HepG2 (cell line): ENCODE data around the gene FDPS. TPM values are rescaled to one million over a fixed set of nuclear protein-coding genes. Genes with fewer than 3 reads are reported as not detected.
A peak's percentile ranks its signal among the peaks of the same experiment; 100 is the strongest.

Experiments
- ELF1 ChIP-seq: sonication (generic); formaldehyde crosslinking; IDR thresholded peaks from 2 replicates; pipeline ENCODE4 v1.4.0; 2020; ENCODE audit warnings: missing genetic modification reagents
- ETV6 ChIP-seq: sonication (generic); formaldehyde crosslinking; conservative IDR thresholded peaks from 2 replicates; pipeline ENCODE4 v1.4.0; 2020; ENCODE audit warnings: missing genetic modification reagents
- FOXC1 ChIP-seq: sonication (generic); formaldehyde crosslinking; IDR thresholded peaks from 2 replicates; pipeline ENCODE4 v1.8.0; 2022; ENCODE audit warnings: mild to moderate bottlenecking, missing genetic modification reagents, borderline replicate concordance
- HOXA5 ChIP-seq: sonication (generic); formaldehyde crosslinking; IDR thresholded peaks from 2 replicates; pipeline ENCODE4 v1.4.0; 2020; ENCODE audit warnings: missing genetic modification reagents
- MIXL1 ChIP-seq: IDR thresholded peaks from 2 replicates; pipeline ENCODE4 v1.6.1; 2016
- NBN ChIP-seq: fragments of 450-650 bp; conservative IDR thresholded peaks from 2 replicates; pipeline ENCODE4 v1.6.1; 2017
- NFE2L1 ChIP-seq: sonication (generic); formaldehyde crosslinking; IDR thresholded peaks from 2 replicates; pipeline ENCODE4 v1.4.0; 2020; ENCODE audit warnings: missing genetic modification reagents, mild to moderate bottlenecking, borderline replicate concordance
- NRL ChIP-seq: sonication (generic); formaldehyde crosslinking; IDR thresholded peaks from 2 replicates; pipeline ENCODE4 v1.5.0; 2020; ENCODE audit warnings: missing genetic modification reagents, mild to moderate bottlenecking, moderate library complexity, borderline replicate concordance
- POLR2A ChIP-seq, 2 experiments: IDR thresholded peaks; 2 replicates each; pipeline ENCODE4 v1.6.1; 2011; ENCODE audit warnings: low read depth in 2 of 2, low read length in 2 of 2, mild to moderate bottlenecking in 1 of 2, moderate library complexity in 1 of 2; ENCODE audit not compliant: insufficient read depth in 1 of 2
- RBFOX2 ChIP-seq: fragments of 200-400 bp; formaldehyde crosslinking; IDR thresholded peaks from 2 replicates; pipeline ENCODE4 v1.6.1; 2017; ENCODE audit warnings: low read depth, mild to moderate bottlenecking, low read length
- RFXANK ChIP-seq: IDR thresholded peaks from 2 replicates; pipeline ENCODE4 v1.6.1; 2016
- SATB2 ChIP-seq: sonication (generic); formaldehyde crosslinking; IDR thresholded peaks from 2 replicates; pipeline ENCODE4 v1.5.0; 2020; ENCODE audit warnings: missing genetic modification reagents
- SP4 ChIP-seq: sonication (generic); formaldehyde crosslinking; IDR thresholded peaks from 2 replicates; pipeline ENCODE4 v1.8.1; 2023; ENCODE audit warnings: mild to moderate bottlenecking, missing genetic modification reagents
- SSRP1 ChIP-seq: IDR thresholded peaks from 2 replicates; pipeline ENCODE4 v1.6.1; 2016; ENCODE audit warnings: control low read depth
- TGIF2 ChIP-seq: IDR thresholded peaks from 2 replicates; pipeline ENCODE4 v1.6.1; 2016; ENCODE audit warnings: control low read depth, missing compliant biosample characterization
- ZNF234 ChIP-seq: sonication (generic); formaldehyde crosslinking; conservative IDR thresholded peaks from 2 replicates; pipeline ENCODE4 v1.5.1; 2020; ENCODE audit warnings: mild to moderate bottlenecking, missing genetic modification reagents
- ZNF350 ChIP-seq: sonication (generic); formaldehyde crosslinking; IDR thresholded peaks from 2 replicates; pipeline ENCODE4 v1.4.0; 2020; ENCODE audit warnings: mild to moderate bottlenecking, low read depth, missing genetic modification reagents, borderline replicate concordance
- ZNF570 ChIP-seq: sonication (generic); formaldehyde crosslinking; IDR thresholded peaks from 2 replicates; pipeline ENCODE4 v1.4.0; 2020; ENCODE audit warnings: mild to moderate bottlenecking, missing genetic modification reagents, borderline replicate concordance
- ZNF724P ChIP-seq: sonication (generic); formaldehyde crosslinking; IDR thresholded peaks from 2 replicates; pipeline ENCODE4 v1.8.0; 2022; ENCODE audit warnings: missing genetic modification reagents, borderline replicate concordance
- ZNF839 ChIP-seq: sonication (generic); formaldehyde crosslinking; IDR thresholded peaks from 2 replicates; pipeline ENCODE4 v1.4.0; 2020; ENCODE audit warnings: missing genetic modification reagents, mild to moderate bottlenecking, borderline replicate concordance
- polyA plus RNA-seq, 8 experiments: library from polyadenylated mRNA; depleted of rRNA in 3 of 8; stranded (reverse) in 7 of 8; unstranded in 1 of 8; fragments of >200 nt; fragmentation: Illumina TruSeq in 4 of 8; extraction: Trizol in 4 of 8; gene quantifications; 2 replicates each; pipeline versions ENCODE4 v1.2.1 to v1.2.3, GENCODE V29; 2011 to 2016; ENCODE audit warnings: low read depth in 4 of 8, missing spikeins in 1 of 8, mixed read lengths in 1 of 8; ENCODE audit not compliant: insufficient read depth in 1 of 8
- total RNA-seq, 5 experiments: library from RNA; depleted of rRNA; stranded (reverse); fragments of >200 nt; fragmentation: Illumina TruSeq; extraction: Trizol; gene quantifications; 2 replicates each; pipeline ENCODE4 v1.2.3, GENCODE V29; 2016; ENCODE audit warnings: low read depth in 1 of 5
- TF ChIP-seq, protein P1 (sequence below): sonication (generic); formaldehyde crosslinking; IDR thresholded peaks from 2 replicates; pipeline ENCODE4 v1.4.0; 2020; ENCODE audit warnings: missing genetic modification reagents, borderline replicate concordance
- TF ChIP-seq, protein P2 (sequence below): sonication (generic); formaldehyde crosslinking; IDR thresholded peaks from 2 replicates; pipeline ENCODE4 v1.5.0; 2020; ENCODE audit warnings: mild to moderate bottlenecking, missing genetic modification reagents, borderline replicate concordance
- TF ChIP-seq, protein P3 (sequence below): IDR thresholded peaks from 2 replicates; pipeline ENCODE4 v1.6.1; 2016; ENCODE audit warnings: mild to moderate bottlenecking

Gene FDPS
- total and polyA plus RNA-seq, 2 of the 13 experiments (the other 11 are each of a cell fraction or from before 2014, with no cell fraction given) = 264 to 519 TPM

DNA sequence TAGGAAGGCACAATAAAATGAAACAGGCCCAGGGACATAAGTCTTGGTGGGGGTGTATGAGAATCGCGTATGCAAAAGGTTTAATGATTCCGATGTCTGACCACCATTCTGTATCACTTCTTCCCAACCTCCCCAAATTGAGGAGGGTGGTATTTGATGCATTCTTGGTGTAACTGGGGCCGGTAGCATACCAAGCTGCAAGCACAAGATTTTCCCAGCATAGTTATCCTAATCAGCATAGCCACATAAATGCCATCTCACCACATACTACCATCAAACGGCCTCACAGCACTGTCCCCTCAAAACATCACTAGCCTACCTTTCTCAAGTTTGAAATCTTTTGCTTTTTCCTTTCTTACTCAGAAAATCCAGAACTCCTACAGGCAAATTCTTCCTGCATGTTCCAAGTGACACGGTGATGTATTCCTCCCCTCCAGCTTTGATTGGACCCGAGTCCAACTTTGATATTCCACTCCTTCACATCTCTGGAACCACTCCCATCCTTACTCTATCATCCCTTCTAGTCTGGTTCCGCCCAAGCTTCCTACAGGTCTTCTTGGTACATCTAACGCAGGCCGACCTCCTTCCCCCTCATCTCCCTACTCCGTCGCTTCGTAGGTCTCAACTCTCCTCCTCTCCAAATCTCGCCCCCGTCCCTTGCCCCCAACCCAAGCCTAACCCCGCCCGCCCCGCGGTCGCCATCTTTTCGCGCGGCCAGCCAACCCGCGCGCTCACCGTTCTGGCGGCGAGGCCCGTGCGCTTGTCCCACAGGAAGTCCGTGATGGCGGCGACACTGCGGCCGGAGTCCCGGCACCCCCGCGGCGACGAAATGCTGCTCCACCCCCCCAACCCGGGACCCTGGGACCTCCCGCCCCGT is 36.0 kb upstream of the FDPS start (continued):
- TF ChIP-seq, protein P1, sequence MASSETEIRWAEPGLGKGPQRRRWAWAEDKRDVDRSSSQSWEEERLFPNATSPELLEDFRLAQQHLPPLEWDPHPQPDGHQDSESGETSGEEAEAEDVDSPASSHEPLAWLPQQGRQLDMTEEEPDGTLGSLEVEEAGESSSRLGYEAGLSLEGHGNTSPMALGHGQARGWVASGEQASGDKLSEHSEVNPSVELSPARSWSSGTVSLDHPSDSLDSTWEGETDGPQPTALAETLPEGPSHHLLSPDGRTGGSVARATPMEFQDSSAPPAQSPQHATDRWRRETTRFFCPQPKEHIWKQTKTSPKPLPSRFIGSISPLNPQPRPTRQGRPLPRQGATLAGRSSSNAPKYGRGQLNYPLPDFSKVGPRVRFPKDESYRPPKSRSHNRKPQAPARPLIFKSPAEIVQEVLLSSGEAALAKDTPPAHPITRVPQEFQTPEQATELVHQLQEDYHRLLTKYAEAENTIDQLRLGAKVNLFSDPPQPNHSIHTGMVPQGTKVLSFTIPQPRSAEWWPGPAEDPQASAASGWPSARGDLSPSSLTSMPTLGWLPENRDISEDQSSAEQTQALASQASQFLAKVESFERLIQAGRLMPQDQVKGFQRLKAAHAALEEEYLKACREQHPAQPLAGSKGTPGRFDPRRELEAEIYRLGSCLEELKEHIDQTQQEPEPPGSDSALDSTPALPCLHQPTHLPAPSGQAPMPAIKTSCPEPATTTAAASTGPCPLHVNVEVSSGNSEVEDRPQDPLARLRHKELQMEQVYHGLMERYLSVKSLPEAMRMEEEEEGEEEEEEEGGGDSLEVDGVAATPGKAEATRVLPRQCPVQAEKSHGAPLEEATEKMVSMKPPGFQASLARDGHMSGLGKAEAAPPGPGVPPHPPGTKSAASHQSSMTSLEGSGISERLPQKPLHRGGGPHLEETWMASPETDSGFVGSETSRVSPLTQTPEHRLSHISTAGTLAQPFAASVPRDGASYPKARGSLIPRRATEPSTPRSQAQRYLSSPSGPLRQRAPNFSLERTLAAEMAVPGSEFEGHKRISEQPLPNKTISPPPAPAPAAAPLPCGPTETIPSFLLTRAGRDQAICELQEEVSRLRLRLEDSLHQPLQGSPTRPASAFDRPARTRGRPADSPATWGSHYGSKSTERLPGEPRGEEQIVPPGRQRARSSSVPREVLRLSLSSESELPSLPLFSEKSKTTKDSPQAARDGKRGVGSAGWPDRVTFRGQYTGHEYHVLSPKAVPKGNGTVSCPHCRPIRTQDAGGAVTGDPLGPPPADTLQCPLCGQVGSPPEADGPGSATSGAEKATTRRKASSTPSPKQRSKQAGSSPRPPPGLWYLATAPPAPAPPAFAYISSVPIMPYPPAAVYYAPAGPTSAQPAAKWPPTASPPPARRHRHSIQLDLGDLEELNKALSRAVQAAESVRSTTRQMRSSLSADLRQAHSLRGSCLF (CRISPR knock-in tag) = no peak
- TF ChIP-seq MIXL1 (no peak), ZNF724P (CRISPR knock-in tag) (no peak; the same call in 1 of the 2 replicates), ETV6 (CRISPR knock-in tag) (no peak), NFE2L1 (CRISPR knock-in tag) (no peak), NBN (no peak), HOXA5 (CRISPR knock-in tag) (no peak), ZNF350 (no peak), RBFOX2 (no peak), ZNF234 (no peak), ELF1 (CRISPR knock-in tag) (no peak), RFXANK (no peak), NRL (CRISPR knock-in tag) (0 out of 2 replicates have a peak, but pooled peaks have one; percentile 35), SATB2 (CRISPR knock-in tag) (no peak), POLR2A (IDR thresholded peaks at IDR 0.05; ENCODE audit: insufficient read depth in 1 of 2, low read depth in 2 of 2, low read length in 2 of 2) (0 out of 4 replicates have a peak, but pooled peaks of 1 of the 2 experiments have one; percentile 20), ZNF570 (CRISPR knock-in tag) (no peak), SSRP1 (CRISPR knock-in tag) (no peak), SP4 (no peak), ZNF839 (no peak), FOXC1 (CRISPR knock-in tag) (no peak), TGIF2 (CRISPR knock-in tag) (no peak)
- TF ChIP-seq, protein P2, sequence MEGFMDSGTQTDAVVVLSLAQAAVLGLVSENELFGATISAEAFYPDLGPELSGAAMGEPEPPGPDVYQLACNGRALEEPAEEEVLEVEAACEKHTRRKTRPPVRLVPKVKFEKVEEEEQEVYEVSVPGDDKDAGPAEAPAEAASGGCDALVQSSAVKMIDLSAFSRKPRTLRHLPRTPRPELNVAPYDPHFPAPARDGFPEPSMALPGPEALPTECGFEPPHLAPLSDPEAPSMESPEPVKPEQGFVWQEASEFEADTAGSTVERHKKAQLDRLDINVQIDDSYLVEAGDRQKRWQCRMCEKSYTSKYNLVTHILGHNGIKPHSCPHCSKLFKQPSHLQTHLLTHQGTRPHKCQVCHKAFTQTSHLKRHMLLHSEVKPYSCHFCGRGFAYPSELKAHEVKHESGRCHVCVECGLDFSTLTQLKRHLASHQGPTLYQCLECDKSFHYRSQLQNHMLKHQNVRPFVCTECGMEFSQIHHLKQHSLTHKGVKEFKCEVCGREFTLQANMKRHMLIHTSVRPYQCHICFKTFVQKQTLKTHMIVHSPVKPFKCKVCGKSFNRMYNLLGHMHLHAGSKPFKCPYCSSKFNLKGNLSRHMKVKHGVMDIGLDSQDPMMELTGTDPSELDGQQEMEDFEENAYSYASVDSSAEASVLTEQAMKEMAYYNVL (CRISPR knock-in tag) = 0 out of 2 replicates have a peak, but pooled peaks have one; percentile 30
- TF ChIP-seq, protein P3, sequence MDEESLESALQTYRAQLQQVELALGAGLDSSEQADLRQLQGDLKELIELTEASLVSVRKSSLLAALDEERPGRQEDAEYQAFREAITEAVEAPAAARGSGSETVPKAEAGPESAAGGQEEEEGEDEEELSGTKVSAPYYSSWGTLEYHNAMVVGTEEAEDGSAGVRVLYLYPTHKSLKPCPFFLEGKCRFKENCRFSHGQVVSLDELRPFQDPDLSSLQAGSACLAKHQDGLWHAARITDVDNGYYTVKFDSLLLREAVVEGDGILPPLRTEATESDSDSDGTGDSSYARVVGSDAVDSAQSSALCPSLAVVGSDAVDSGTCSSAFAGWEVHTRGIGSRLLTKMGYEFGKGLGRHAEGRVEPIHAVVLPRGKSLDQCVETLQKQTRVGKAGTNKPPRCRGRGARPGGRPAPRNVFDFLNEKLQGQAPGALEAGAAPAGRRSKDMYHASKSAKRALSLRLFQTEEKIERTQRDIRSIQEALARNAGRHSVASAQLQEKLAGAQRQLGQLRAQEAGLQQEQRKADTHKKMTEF (CRISPR knock-in tag) = no peak
